Daoy (cell line): ENCODE data around the gene FAM78A. TPM values are rescaled to one million over a fixed set of nuclear protein-coding genes. Genes with fewer than 3 reads are reported as not detected.

Experiments used
- DNase-seq: peaks from one replicate; pipeline ENCODE4 v3.0.0-alpha.2; 2015; ENCODE audit warnings: low read depth
- total RNA-seq: library from RNA; depleted of rRNA; stranded (reverse); fragments of >200 nt; shearing (Covaris generic); gene quantifications from 2 replicates; pipeline ENCODE4 v1.2.3, GENCODE V29; 2014; rRNA removed

Gene FAM78A, protein sequence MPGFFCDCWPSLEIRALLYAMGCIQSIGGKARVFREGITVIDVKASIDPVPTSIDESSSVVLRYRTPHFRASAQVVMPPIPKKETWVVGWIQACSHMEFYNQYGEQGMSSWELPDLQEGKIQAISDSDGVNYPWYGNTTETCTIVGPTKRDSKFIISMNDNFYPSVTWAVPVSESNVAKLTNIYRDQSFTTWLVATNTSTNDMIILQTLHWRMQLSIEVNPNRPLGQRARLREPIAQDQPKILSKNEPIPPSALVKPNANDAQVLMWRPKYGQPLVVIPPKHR
- total RNA-seq, result 0.51 and 0.71 TPM in 2 replicates

DNA sequence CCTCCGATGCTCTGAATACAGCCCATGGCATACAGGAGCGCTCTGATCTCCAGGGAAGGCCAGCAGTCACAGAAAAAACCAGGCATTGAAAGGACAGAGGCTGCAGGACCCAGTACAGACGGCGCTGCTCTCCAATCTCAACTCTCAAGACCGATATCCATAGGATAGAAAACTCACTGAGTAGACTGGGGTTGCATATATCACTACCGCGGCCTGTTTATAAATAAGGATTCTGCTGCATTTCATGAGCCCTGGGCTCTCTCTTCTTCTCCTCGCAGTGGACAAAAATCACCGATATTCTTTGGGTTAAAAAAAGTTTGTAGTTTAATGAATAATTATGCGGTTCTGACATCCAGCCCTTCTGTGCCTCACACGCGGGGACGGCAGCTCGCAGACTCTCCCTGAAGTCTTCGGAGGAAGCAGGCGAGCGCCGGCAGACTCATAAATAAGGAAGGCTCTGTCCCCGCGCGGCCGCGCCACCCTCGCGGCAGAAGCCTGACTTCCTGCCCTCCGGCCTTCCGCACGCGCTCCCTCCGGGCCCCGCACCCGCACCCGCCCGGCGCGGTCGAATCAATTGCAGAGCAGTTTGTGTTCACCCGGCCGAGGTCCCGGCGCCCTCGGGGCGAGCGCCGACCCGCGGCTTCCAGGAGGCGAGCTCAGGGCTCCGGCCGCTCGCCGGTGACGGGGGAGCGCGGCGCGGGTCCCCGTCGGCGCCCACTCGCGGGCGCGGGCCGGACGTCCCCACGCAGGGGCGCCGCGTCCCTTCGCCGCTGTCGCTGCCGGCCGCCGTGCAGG is at the start of gene FAM78A:
Gene FAM78A (minus strand): TSS at position 417 of the 795 bp plus-strand sequence. CDS start 331 bp downstream, at position 86.
- no peak for DNase-seq

DNA sequence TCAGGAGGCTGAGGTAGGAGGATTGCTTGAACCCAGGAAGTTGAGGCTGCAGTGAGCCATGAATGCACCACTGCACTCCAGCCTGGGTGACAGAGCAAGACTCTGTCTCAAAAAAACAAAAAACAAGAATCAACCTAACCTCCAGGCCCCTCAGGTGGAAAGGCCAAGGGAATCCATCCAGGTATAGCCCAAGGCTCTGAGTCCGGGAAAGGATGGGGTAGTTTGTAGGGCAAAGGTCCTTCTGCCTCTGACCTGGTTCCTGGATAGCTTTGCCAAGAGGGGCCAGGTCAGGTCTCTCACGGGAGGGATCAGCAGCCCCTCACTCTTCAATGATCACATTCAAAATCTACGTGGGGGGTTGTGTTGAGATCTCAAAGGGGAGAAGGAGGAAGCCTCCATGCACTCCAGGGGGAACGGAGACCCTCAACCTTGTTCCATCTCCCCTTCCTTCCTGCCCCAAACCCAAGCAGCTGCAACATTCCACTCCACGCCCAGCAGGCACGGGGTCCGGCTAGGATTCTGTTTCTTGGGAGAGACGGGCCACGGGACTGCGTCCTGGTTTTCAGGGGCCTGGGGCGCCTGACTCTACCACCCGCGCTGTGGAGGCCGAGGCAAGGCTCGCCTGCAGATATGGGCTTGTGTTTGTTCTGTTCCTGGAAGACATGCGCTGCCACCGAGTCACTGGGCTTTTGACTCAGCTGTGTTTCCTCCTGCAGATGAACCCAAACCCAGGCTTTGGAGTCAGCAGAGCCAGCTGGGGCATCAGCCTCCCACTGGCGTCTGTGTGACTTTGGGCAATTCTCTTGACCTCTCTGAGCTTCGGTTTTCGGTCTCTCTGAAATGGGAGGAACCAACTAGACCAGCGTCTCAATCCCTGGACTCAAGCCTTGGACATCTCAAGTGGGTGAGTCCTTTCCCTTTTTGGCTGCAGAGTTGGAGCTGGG is 48.7 kb upstream of the FAM78A start:
- no peak for DNase-seq

DNA sequence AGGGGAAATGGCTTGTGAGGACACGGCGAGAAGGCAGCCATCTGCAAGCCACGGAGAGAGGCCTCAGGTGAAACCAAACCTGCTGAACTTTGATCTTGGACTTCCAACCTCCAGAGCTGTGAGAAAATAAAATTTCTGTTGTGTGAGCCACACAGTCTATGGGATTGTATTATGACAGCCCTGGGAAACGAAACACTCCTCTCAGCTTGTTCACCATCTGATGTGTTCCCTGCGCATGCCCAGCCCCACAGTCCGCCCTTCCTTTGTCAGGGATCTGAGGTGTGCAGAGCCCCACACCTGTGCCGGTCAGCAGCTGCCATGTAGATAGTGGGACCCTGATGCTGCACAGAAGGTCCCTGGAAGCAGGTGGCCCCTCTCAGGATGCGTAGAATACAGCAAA is 47.3 kb upstream of the FAM78A start:
- DNase-seq, result no peak

DNA sequence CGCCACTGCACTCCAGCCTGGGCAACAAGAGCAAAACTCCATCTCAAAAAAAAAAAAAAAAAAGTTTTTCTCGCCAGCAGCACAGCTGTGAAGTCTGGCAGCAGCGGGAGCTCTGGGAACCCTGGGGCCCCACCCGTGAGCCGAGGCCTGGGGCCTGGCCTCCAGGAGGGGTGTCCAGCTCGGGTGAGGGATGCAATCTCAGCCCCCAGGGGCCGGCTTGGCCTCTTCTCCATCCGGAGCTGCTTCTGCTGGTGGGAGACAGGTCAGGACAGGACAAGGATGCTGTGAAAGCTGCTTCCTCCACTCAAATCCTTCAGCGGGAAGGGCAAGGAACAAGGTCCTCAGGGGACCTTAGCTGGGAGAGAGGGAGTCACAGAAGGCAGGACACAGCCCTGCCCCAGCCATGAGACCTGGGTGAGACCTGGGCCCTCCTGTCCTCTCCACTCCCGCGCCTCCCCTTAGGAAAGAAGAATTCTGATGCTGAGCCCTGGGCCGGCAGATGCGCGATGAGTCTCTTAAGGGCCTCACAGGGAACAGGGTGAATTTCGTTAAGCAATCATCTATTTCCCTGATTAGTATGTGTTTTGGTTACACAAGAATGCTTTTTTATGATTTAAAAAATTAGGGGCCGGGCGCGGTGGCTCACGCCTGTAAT is 43.8 kb upstream of the FAM78A start:
- no peak for DNase-seq

DNA sequence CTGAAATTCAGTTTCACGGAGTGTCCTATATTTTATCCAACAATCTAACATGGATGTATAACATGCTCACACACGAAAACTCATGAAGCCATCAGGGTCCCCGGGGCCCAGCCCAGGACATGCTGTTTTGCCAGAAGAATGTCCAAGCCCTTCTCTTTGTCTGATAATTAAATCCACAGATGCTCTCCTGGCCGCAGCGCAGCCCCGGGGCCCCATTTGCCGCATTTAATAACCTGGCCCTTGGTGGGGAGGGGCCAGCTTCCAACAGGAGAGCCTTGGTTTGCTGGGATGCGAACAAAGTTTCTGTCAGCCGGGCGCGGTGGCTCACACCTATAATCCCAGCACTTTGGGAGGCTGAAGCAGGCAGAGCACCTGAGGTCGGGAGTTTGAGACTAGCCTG is 43.2 kb upstream of the FAM78A start:
- no peak for DNase-seq

DNA sequence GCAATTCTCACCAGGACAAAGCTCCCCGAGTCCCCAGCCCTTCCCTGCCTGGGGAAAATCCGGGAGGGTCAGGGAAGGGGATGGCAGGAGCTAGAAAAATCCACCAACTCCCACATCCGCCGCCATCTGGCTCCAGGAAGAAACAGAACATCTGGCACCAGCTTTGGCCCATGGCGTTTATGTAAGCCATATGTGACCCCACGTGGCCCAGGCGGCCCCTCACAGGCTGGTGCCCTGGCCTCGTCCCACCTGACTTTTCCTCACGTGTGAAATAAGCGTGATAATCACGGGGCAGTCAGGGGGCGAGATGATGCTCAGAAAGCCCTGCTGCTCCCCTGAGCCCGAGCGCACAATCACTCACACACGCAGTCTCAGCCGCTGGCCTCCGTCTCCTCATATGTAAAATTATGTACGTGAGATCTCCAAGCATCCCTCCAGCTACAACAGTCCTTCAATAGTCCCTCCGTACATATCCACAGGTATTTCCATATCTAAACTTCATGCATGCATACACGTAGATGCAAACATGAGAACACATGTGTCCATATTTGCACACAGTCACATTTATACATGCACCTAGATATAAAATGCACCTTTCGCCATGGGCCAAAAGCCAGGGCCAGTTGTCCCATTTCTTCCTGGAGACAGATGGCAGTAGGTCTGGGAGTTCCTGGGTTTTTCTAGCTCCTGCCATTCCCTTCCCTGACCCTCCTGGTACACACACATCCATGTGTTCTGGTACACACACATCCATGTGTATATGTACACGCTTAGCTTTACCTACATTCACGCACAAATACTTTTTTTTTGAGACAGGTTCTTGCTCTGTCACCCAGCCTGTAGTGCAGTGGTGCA is 42.1 kb upstream of the FAM78A start:
- DNase-seq, result no peak

DNA sequence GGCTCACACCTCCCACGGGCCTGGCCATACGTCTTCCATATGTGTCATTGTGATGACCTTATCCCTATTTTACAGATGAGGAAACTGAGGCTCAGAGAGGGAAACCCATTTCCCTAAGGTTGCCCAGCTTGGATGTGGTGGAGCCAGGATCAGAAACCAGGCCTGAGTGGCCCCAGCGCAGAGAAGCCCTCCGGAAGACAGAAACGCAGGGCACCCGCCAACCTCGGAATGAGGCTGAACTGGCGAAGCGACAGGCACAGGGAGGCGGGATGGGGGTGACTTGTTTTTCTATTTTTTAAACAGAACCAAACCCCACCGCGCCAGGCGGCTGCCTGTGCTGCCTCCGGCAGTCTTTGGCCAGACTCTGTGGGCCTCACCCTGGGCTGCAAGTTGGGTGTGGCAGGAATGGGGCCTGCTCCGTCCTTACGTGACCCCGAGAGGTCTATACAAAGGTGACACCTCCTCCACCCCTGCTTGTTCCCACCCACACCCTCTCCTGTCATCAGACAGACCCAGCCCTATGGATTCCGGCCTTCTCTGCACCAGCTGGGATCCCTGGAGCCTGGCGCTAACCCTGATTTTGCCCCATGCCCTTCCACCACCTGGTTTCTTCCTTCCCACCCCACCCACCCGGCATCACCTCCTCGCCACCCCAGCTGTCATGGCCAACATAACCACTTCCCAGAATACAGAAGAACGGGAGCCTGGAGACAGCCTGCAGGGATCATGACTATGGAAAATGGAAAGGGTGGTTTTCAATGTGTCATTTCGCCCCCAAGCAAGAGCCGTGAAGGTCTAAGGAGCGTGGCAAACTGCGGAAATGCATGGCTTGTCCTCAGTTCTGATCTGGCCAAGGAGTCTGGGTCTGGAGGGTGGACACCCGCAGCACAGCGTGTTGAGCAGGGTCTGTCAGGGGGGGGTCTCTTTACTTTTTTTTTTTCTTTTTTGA is 36.8 kb upstream of the FAM78A start:
- no peak for DNase-seq

DNA sequence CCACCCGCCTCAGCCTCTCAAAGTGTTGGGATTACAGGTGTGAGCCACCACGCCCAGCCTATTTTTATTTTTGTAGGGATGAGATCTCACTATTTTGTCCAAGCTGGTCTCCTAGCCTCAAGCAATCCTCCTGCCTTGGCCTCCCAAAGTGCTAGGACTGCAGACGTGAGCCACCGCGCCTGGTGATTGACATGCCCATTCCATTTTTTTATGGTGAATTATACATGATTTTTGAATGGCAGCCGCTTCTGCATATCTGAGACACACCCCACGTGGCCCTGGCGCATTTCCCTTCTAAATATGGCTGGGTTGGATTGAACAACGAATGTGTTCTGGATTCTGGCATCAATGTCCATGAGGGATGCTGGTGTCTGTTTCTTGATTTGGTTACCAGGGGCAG is 35.9 kb upstream of the FAM78A start:
- no peak for DNase-seq

DNA sequence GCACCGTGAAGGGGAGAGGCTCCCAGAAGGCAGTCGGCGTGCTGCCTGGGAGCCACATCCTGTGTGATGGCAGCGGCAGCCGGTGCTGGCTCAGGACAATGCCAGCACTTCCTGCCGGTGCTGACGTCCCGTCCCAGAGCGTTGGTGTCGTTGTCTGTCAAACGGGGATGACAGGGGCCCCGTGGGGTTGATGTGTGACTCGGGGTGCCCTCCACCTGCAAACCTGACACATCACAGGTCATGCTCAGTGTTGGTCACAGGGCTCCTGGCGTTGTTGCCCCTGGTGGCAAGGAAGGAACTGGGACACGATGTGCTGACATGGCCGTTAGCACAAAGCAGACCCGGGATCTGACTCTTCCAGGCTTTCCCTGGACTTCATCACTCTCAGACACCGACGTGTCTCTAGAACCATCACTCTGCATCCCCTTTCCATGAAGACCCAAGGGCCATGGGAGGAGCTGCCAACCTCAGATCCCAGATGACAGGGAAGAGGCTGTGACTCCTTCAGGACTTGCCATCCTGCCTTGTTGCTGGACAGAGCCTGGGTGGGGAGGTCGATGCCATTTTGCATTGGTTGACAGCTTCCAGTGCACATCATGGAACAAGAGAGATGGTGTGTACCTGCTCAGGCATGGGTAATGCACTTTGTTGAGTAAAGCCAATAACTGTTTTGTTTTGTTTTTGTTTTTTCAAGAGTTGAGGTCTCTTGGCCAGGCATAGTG is 34.7 kb upstream of the FAM78A start:
- DNase-seq, result peak; percentile 36

DNA sequence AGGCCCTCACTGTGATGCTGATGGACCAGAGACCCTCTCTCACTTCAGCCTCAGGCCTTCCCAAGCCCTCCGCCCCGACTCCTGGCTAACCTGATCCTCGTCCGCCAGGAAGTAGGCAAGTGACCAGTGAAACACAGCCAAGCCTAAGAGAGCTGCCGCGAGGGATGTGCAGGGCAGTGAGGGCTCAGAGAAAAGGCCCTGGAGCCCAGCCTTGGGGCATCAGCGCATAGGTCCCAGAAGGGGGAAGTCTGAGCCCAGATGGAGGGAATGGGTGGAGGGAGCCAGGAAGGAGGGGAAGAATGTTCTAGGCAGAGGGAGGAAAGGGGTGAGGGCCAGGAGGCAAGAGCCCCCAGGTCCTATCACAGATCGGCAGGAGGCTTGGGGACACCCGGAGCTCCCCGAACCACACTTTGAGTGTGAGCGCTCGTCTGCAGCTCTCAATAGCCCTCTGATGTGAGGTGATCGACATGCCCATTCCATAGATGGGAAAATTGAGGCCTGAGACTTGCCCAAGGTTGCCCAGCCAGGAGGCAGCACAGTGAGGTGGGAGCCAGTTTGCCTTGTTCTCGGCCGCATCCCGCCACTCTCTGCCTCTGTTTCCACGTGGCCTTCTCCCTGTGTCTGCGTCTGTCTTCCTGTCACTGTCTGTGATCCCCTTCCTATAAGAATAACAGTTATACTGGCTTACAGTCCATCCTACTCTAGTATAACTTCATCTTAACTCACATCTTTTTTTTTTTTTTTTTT is 33.4 kb upstream of the FAM78A start:
- no peak for DNase-seq

DNA sequence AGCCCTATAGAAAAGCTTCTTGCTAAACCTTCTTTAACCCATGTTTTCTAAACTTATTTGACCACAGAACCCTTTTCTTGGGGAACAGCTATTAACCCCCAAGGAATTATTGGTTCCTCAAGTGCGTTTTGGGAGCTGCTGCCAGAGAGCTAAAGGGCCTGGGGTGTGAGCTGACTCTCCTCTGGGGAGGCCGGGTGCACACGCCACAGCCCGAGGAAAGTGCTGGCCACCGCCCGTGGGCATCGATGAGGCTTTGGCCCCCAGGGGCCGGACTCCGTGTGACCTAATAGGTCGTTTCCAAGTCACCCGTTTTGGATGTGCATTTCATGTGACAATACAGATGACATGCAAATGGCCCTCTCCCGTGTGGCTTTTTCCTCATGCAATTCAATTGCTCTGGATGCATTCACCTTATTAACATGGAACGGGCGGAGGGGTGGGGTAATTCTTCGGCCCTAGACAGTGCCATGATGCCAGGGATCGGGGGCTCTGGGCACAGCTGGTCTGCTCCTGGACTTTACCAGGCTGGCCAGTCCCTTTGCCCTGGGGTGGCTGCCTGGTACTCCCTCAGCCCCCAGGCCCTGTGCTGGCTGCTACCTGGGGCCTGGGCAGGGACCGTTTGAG is 32.7 kb upstream of the FAM78A start:
- DNase-seq, result no peak

DNA sequence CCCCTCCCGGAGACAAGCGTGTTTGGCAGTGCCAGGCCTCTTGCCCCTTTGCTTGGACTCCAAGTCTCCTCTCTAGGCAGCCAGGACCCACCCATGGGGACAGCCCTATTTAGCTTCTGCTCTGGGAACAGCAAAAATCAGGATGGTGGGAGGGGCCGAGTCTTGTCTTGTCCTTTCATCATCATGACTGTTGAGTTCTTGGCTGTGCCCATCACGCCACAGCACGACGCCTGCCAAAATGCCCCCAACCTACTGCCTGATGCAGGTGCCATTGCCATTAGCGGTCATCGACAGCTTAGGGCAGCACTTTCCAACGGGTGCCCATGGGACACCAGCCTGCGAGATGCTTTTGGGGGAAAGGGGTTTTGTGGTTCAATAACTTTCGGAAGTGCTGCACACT is 32.1 kb upstream of the FAM78A start:
- no peak for DNase-seq

DNA sequence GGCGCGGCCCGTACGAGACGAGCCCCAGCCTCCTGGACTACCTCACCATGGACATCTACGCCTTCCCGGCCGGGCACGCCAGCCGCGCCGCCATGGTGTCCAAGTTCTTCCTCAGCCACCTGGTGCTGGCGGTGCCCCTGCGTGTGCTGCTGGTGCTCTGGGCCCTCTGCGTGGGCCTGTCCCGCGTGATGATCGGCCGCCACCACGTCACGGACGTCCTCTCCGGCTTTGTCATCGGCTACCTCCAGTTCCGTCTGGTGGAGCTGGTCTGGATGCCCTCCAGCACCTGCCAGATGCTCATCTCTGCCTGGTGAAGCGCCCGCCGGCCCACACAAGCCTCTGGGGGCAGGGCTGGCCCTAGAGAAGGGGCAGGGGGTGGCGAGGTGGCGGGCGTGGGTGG is 31.7 kb upstream of the FAM78A start:
- DNase-seq, result no peak

DNA sequence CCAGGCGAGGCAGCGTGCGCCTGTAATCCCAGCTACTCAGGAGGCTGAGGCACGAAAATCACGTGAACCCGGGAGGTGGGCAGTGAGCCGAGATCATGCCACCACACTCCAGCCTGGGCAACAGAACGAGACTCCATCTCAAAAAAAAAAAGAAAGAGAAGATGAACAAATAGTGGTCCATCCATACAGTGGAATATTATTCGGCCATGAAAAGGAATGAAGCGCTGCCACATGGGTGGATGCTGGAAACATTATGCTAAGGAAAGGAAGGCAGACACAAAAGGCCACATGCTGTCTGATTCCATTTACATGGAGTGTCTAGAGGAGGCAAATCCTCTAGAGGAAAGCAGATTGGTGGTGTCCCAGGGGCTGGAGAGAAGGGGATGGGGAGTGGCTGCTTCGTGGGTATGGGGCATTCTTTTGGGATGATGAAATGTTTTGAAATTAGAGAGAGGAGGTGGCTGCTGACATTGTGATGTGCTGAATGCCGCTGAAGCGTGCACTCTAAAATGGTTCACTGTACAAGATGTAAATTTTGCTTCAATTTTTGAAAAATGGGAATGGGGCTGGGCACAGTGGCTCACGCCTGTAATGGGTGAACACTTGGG is 30.2 kb upstream of the FAM78A start:
- DNase-seq, result no peak

DNA sequence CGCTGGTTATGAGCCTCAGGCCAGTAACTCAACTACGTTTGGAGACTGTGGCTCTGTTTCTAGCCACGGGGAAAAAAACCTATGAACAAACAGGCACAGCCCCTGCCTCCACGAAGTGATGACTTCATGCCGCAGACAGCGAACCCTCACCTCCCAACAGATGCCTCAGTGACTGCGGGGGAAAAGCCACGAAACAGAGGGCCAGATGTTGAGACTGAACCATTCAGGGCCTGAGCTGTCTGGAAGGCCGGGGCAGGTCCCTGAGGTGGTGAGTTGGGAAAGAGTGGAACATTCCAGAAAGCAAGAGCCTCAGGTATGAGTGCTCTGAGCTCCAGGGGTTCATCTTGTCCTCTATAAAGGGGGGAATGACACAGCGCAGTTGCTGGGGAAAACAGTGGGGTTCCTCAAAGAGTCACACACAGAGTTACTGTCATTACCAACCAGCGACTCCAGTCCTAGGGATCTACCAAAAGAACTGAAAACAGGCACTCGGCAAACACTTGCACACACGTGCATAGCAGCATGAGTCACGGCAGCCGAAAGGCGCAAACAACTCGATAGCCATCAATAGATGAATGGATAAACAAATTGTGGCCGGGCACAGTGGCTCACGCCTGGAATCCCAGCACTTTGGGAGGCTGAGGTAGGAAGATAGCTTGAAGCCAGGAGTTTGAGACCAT is 28.5 kb upstream of the FAM78A start:
- DNase-seq, result no peak
